Measurements from ENCODE around the gene MAGEB6.
"Not testable (repeated sequence)": the region's sequence is repeated elsewhere in the genome, so short reads cannot be mapped to it uniquely, and the experiment has no call there.

The MAGEB6 gene

DNA sequence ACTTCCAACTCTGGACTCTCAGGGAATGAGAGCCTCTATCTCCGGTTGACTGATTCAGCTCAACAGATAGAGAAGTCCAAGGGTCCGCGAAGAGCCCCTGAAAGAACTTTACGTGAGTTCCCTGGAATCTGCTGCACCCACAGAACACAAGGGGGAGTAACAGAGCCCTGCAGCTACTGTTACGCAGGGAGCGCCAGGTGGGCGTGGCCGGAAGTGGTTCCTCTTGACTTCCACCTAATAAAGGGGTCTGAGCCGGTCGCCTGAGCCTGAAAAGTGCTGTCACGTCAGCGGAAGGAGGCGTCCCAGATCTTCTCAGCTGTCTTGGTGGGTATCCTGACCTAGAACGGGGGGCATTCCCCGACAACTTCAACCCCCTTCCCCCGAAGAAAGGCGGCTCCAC is at the start of gene MAGEB6:
Gene MAGEB6 (plus strand): TSS at position 237 of the 400 bp plus-strand sequence. CDS start 1,407 bp downstream, outside the sequence.
- in situ Hi-C loops (cut with HindIII; ENCODE audit: low sequenced_read_pairs): no loop called here

- in situ Hi-C loops (cut with HindIII; ENCODE audit: low sequenced_read_pairs): no loop called here
These were observed 46.2 kb upstream of the MAGEB6 start for GRCh38 chrX:26146024-26146423.

- in situ Hi-C loops (cut with HindIII; ENCODE audit: low sequenced_read_pairs): no loop called here
These were observed 31.9 kb upstream of the MAGEB6 start, which contains the start of gene MAGEB6B for GRCh38 chrX:26160301-26160700. MAGEB6B (plus strand) TSS chrX:26160601; CDS start chrX:26160601, 0 bp downstream.

- in situ Hi-C loops (cut with HindIII; ENCODE audit: low sequenced_read_pairs): no loop called here
These were observed 11.3 kb downstream of the MAGEB6 start for GRCh38 chrX:26203561-26203960.

DNA sequence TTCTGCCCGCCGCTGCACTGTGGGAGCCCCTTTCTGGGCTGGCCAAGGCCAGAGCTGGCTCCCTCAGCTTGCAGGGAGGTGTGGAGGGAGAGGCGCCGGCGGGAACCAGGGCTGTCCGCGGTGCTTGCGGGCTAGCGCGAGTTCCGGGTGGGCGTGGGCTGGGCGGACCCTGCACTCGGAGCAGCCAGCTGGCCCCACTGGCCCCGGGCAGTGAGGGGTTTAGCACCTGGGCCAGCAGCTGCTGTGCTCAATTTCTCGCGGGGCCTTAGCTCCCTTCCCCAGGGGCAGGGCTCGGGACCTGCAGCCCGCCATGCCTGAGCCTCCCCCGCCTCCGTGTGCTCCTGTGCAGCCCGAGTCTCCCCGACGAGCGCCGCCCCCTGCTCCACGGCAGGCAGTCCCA is 12.5 kb downstream of the MAGEB6 start:
- in situ Hi-C loops (cut with HindIII; ENCODE audit: low sequenced_read_pairs): not testable (repeated sequence)

DNA sequence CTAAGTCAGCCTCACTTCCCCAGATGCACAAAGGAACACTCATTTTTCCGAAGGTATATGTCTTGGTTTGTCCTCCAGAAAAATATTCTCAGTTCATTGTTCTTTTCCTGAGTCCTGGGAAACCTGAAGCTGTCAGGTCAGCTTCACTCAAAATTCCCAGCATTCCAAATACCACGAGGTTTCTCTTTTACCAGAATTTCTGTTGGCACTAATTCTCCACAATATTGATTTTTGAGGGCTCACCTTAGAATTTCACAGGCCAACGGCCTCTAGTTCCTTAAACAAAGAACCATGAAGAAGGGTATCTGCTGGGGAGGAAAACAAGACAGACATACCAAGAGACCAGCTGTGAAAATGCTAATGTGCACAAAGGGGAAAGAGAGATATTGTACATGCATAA is 15.8 kb downstream of the MAGEB6 start:
- in situ Hi-C loops (cut with HindIII; ENCODE audit: low sequenced_read_pairs): no loop called here

- in situ Hi-C loops (cut with HindIII; ENCODE audit: low sequenced_read_pairs): no loop called here
These were observed 23.6 kb downstream of the MAGEB6 start, which contains the start of gene MAGEB5 for GRCh38 chrX:26215869-26216268. MAGEB5 (plus strand) TSS chrX:26216169; CDS start chrX:26217302, 1,133 bp downstream.

- in situ Hi-C loops (cut with HindIII; ENCODE audit: low sequenced_read_pairs): no loop called here
These were observed 27.1 kb downstream of the MAGEB6 start for GRCh38 chrX:26219351-26219750.

- in situ Hi-C loops (cut with HindIII; ENCODE audit: low sequenced_read_pairs): no loop called here
These were observed 41.9 kb downstream of the MAGEB6 start for GRCh38 chrX:26234177-26234576.

All from endothelial cell of hepatic sinusoid (primary cell).